PC-3 (cell line): ENCODE results near the gene DNAJC6.

Experiments
- CTCF ChIP-seq: fragments of 300-600 bp; sonication (generic); conservative IDR thresholded peaks from 2 replicates; pipeline ENCODE4 v1.5.1; 2017; ENCODE audit warnings: antibody characterized with exemption, low read depth, mild to moderate bottlenecking, low read length
- EZH2 ChIP-seq: fragments of 300-600 bp; sonication (generic); IDR thresholded peaks from one replicate; pipeline ENCODE4 v1.6.1; 2017; ENCODE audit warnings: antibody characterized with exemption, mild to moderate bottlenecking, low read length; ENCODE audit not compliant: unreplicated experiment

DNA sequence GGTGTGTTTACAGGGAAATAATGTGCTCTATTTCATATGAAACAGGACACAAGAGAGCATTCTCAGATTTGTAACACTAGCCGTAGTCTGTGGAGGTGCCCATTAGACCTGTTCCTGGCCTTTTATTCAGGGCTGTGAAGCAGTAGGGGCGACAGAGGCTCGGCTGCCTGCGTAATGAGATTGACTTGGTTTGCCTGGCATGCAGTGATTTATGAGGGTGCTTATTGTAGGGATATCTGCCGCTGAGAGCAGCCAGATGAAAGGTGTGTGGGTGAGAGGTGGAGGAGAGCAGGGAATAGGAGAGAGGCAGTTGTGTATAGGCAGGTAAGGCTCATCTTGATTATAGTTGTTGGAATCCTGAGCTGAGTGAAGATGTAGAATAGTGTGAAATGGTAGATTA is 51.3 kb downstream of the DNAJC6 start:
- TF ChIP-seq EZH2 (no peak), CTCF (no peak)
